Stimulated activated CD8-positive, alpha-beta memory T cell treated with anti-CD3 and anti-CD28 coated beads, Interleukin-7, amount 100 ng/mL, for 1 hour (primary cell): Measurements from ENCODE around the gene TAB2.

ENCODE experiments used
- DNase-seq, 2 donors: peaks; one replicate each; pipeline ENCODE4 v3.0.0-alpha.2; 2020; ENCODE audit warnings: low read depth in 2 of 2

TAB2 gene

GRCh38 chr6:149371154-149371553, 53.6 kb downstream of the TAB2 start:
- no peak for DNase-seq

DNA sequence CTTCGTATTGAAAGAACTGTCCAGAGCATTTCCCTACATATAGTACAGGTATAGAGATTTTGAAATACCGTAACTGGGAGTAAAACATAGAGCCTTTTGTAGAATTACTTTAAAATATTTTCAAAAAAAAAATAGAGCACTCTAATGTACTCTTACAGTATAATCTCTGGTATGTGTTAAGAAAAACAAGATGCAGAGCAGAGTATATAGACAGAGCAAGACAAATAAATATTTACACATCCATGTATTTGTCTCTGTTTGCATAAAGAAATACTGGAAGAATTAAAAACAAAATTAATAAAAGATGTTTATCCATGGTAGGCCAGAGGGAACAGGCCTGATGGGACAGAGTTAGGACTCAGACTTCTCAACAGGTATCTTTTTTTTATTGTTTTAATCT, 54.5 kb downstream of the TAB2 start:
- no peak for DNase-seq

- DNase-seq = no peak
These were observed 56.0 kb downstream of the TAB2 start for GRCh38 chr6:149373511-149373910.

DNA sequence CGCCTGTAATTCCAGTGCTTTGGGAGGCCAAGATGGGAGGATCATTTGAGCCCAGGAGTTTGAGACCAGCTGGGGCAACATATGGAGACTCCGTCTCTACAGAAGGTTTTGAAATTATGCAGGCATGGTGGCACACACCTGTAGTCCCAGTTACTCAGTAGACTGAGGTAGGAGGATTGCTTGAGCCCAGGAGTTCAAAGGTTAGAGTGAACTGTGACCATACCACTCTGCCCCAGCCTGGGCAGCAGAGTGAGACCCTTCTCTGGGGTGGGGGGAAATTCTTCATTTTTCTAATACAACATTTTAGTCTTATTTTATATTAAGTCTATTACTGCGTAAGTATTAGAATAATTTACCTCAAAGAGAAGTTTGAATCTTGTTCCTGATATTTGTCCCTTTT, 62.5 kb downstream of the TAB2 start:
- no peak for DNase-seq

DNA sequence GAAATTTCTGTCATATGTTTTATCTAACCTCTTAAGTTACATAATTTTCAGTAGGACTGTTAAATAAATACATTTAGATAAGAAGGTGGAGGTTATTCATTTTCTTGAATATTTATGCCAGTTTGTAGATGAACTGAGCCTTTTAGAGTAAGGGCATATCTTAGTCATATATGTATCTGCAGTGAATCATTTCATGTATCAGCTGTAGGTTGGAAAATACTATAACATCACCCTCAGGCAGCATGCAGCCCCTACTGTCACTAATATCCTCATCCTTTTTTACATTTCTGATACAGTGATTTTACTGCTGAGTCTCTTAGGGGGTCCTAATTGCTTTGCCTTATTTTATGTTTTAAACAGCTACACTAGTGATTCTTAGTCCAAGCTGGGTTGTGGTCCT, 63.0 kb downstream of the TAB2 start:
- DNase-seq = no peak

DNA sequence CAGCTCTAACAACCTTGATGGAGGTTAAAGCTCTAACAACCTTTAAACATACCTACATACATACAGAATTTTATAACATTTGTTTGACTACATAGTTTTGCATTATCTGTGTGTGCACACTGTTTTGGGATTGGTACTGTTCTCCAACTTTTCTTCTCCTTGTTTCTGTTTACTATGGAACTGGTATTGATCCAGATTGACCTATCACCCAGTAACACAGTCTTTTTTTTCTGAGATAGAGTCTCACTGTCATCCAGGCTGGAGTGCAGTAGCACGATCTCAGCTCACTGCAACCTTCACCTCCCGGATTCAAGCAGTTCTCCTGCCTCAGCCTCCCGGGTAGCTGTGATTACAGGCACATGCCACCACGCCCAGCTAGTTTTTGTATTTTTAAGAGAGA, 65.9 kb downstream of the TAB2 start:
- no peak for DNase-seq

GRCh38 chr6:149384464-149384863, 67.0 kb downstream of the TAB2 start:
- DNase-seq = no peak

- DNase-seq = no peak
These were observed 68.6 kb downstream of the TAB2 start for GRCh38 chr6:149385998-149386646.

DNA sequence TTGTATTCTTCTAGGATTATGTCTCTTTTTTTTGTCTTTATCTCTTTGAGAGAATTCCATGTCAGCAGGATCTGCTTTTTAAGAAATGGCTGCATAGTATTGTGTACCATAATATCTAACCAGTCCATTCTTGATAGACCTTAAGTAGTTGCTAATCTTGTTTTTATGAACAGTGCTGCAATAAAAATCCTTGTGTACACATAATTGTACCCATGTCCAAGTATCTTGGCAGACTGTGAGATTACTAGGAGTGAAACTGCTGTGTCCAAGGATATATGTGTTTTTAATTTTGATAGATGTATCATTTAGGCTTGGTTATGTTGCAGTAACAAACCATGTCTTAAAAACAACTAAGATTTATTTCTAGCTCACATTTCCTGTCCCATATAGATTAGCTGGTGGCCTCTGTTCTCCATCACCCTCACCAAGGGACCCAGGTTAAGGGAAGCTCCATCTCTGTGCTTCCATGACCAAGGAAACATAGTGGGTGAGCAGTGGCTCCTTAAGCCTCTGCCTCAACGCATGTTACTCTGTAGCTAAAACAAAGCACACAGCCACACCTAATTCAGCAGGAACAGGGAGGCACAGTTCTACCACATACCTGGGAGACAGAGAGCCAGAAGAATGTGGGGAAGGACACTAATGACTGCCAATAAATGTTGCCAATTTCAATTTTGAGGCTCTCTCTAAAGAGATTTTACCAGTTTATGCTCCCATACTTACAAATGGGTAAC, 70.4 kb downstream of the TAB2 start:
- DNase-seq = no peak

- no peak for DNase-seq
These were observed 72.2 kb downstream of the TAB2 start for GRCh38 chr6:149389509-149390297.

DNA sequence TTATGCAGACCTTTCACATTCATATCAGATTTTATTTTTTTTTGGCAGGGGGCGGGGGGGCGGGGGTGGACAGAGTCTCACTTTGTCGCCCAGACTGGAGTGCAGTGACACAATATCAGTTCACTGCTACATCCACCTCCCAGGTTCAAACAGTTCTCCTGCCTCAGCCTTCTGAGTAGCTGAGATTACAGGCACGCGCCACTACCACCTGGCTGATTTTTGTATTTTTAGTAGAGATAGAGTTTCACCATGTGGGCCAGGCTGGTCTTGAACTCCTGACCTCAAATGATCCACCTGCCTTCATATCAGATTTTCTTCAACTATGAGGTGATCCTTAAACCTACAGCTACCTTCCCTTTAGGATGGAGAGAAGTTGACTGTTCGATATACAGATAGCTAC, 74.6 kb downstream of the TAB2 start:
- no peak for DNase-seq

GRCh38 chr6:149392535-149392934, 75.0 kb downstream of the TAB2 start:
- no peak for DNase-seq

- DNase-seq = no peak
These were observed 75.6 kb downstream of the TAB2 start for GRCh38 chr6:149393002-149393679.

GRCh38 chr6:149395185-149395584, 77.7 kb downstream of the TAB2 start:
- DNase-seq = no peak

DNA sequence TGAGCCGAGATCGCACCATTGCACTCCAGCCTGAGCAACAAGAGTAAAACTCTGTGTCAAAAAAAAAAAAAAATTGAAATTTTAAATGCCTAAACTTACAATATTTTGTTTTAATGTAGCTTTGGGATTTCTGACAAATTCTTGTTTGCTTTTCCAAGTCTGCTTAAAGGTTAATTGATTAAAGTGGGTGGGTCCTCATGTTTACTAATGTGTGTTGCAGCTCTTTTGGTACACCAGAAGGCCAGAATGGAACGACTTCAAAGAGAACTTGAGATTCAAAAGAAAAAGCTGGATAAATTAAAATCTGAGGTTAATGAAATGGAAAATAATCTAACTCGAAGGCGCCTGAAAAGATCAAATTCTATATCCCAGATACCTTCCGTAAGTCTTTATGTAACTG, 79.9 kb downstream of the TAB2 start:
- no peak for DNase-seq

DNA sequence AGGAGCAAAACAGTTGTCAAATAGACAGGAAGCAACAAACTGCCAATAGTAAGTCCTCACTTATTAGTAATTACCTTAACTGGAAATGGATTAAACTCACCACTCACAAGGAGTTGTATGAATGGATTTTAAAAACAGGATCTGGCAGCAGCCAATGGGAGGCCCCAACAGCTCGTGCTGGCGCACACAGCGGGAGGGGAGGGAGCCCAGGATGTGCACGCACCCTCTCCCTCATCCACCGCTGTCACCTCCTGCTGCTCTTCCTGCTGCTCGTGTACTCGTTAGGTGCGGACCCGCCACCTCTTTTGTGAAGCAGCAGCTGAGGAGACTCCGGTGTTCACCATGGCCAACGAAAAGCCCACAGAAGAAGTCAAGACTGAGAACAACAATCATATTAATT, 82.5 kb downstream of the TAB2 start, which contains the start of gene SUMO4:
Gene SUMO4, plus strand, starts transcription at position 213 of the 400 bp plus-strand sequence. Its CDS starts 130 bp downstream, at position 343.
- no peak for DNase-seq

- DNase-seq = no peak
These were observed 86.0 kb downstream of the TAB2 start for GRCh38 chr6:149403534-149403933.

- DNase-seq = no peak
These were observed 88.6 kb downstream of the TAB2 start for GRCh38 chr6:149405823-149406765.

DNA sequence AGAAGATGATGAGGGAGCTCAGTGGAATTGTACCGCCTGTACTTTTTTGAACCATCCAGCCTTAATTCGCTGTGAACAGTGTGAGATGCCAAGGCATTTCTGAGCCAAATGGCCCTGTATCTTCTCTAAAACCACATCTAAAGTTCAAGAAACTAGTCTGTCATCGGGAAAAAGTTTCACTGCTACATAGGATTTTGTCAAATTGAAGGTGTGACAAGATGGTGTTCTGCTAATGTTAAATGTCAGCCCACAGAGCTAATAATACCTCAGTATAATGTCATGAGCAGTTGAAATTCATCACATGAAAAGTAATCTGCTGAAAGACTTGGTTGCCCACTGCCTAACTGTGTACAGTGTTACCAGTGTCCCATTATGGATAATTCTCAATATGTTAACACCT, 92.1 kb downstream of the TAB2 start:
- no peak for DNase-seq

GRCh38 chr6:149410557-149410956, 93.0 kb downstream of the TAB2 start:
- DNase-seq = no peak

DNA sequence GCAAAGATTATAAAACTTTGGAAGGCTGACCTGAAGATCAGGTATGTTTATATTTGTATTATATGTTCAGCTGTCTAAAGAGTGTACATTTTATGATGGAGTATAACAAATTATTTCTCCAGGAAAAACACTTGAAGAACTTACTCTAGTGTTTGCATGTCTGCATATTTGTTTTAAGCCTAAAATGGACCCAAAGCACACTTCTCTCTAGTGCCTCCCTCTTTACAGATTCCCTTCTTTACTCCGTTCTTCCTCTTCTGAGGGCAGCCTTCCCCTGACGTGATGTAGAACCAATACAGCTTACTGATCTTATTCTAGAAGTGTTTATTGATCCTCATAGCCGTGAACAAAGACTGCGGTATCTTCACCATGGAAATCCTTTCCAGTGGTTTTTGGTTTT, 96.5 kb downstream of the TAB2 start:
- no peak for DNase-seq
